HG02763 (cell line): ENCODE results near the gene RUSC2.
"Not testable (repeated sequence)": the region's sequence is repeated elsewhere in the genome, so short reads cannot be mapped to it uniquely, and the experiment has no call there.

ENCODE experiments used
- ATAC-seq: cut with Tn5 transposase; IDR thresholded peaks from one replicate; pipeline ENCODE4 v1.9.1; 2021; ENCODE audit warnings: mild to moderate bottlenecking, moderate library complexity; ENCODE audit not compliant: unreplicated experiment

The RUSC2 gene, protein sequence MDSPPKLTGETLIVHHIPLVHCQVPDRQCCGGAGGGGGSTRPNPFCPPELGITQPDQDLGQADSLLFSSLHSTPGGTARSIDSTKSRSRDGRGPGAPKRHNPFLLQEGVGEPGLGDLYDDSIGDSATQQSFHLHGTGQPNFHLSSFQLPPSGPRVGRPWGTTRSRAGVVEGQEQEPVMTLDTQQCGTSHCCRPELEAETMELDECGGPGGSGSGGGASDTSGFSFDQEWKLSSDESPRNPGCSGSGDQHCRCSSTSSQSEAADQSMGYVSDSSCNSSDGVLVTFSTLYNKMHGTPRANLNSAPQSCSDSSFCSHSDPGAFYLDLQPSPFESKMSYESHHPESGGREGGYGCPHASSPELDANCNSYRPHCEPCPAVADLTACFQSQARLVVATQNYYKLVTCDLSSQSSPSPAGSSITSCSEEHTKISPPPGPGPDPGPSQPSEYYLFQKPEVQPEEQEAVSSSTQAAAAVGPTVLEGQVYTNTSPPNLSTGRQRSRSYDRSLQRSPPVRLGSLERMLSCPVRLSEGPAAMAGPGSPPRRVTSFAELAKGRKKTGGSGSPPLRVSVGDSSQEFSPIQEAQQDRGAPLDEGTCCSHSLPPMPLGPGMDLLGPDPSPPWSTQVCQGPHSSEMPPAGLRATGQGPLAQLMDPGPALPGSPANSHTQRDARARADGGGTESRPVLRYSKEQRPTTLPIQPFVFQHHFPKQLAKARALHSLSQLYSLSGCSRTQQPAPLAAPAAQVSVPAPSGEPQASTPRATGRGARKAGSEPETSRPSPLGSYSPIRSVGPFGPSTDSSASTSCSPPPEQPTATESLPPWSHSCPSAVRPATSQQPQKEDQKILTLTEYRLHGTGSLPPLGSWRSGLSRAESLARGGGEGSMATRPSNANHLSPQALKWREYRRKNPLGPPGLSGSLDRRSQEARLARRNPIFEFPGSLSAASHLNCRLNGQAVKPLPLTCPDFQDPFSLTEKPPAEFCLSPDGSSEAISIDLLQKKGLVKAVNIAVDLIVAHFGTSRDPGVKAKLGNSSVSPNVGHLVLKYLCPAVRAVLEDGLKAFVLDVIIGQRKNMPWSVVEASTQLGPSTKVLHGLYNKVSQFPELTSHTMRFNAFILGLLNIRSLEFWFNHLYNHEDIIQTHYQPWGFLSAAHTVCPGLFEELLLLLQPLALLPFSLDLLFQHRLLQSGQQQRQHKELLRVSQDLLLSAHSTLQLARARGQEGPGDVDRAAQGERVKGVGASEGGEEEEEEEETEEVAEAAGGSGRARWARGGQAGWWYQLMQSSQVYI (N-terminal part only)

DNA sequence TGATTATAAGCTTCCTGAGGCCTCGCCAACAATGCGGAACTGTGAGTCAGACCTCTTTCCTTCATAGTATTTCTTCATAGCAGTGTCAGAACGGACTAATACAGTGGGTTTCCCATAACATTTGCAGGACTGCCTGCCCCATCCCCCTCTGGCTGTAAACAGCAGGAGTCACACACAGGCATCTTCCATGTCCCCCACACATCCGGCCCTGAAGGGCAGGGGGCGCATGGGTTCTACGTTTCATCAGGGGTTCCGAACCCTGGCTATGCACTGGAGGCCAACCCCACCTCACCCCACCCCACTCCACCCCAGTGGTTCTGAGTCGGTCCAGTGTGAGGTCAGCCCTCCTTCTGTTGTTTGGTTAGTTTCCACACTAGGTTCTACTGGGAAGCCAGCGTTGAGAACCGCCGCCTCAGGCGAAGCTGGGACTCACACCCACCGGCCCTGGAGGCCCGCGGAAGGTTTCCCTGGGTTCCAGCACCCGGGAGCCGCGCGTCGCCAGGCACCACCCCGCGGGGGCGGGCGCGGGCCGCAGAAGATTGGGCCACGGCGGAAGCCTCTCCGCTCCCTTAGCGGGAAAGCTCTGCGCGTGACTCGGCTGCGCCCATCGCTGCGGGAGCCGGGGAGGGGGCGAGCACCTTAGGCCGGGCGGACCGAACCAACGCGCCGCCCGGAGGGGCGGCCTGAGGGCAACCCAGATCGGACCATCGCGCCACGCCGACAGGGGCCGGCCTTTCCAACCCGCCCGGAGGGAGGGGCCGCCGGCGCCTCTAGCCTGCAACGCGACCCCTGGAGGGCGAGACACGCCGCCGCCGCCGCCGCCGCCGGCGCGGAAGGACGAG lies at the start of gene RUSC2:
Gene RUSC2 (plus strand): TSS at position 799 of the 842 bp plus-strand sequence. CDS start 56,411 bp downstream, outside the sequence.
- ATAC-seq, result no peak

DNA sequence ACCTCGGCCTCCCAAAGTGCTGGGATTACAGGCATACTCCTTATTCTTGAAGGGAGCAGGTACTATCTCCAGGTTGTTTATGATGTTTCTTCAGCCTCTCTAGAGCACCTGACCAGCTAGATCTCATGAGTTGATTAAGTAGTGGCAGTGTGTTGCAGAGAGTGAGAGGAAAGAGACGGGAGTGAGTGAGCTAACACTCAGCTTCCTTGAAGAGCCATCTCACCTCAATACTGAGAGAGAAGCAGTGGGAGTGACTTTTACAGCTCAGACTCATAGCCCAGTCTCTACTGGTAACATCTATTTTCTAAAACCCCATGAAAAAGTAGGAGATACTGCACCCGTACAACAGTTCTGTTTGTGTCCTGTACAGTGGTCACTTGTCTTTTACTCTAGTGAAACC lies 43.9 kb upstream of the RUSC2 start:
- no peak for ATAC-seq

DNA sequence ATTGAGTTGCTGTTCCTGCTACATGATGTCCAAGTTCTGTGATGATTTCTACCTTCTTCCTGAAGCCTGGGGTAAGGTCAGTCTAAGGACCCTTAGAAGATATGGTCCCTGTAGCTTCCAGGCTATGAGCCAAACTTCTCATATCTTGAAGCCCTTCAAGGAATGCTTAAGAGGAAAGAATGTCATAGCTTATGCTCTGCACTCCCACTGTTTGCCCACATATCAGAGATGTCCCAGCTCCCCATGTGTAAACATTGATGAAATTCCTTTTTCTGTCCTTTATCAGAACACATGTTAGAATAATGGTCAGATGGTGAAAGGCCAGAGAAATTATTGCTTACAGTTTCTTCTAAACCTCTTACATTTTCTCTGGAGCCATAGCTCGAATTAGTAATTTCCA lies 41.4 kb upstream of the RUSC2 start:
- ATAC-seq, result no peak

- ATAC-seq, result no peak
Observed at GRCh38 chr9:35452481-35452880, 37.4 kb upstream of the RUSC2 start.

DNA sequence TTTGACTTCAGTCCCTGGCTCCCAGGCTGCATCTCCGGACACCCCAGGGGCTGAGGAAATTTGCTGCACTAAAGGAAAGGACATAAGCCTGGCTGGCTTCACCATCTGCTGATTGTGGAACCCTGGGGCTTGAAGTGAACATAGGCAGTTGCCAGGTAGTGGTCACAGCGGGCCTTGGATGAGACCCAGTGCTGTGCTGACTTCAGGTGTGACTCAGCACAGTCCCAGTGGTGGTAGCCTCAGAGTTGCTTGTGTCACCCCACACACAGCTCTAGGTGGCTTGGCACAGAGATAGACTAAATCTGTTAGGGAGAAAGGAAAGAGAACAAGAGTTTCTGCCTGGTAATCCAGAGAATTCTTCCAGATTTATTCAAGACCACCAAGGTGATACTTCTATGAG lies 36.1 kb upstream of the RUSC2 start:
- ATAC-seq, result no peak

- ATAC-seq, result no peak
Observed at GRCh38 chr9:35464141-35465025, 25.5 kb upstream of the RUSC2 start.

- ATAC-seq, result no peak
Observed at GRCh38 chr9:35470340-35470739, 19.6 kb upstream of the RUSC2 start.

- no peak for ATAC-seq
Observed at GRCh38 chr9:35470894-35471293, 19.0 kb upstream of the RUSC2 start.

DNA sequence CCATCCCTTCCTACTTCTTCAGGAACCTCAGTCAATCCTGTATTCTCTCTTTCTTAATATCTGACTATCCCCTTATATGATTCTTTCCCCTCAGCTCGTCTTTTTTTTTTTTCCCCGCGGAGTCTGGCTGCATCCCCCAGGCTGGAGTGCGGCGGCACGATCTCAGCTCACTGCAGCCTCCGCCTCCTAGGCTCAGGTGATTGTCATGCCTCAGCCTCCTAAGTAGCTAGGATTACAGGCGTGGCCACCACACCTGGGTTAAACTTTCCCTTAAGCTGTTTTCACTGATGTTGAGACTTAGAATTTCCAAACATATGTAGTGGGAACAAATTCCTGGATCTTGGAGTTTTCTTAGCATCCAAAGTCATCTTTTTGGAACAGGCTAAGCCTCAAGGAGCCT lies 13.3 kb upstream of the RUSC2 start:
- ATAC-seq, result no peak

GRCh38 chr9:35477211-35477855 lies 12.6 kb upstream of the RUSC2 start:
- not testable (repeated sequence) for ATAC-seq

GRCh38 chr9:35478871-35479270 lies 11.0 kb upstream of the RUSC2 start:
- ATAC-seq, result no peak

GRCh38 chr9:35481347-35481975 lies 8.4 kb upstream of the RUSC2 start:
- no peak for ATAC-seq

DNA sequence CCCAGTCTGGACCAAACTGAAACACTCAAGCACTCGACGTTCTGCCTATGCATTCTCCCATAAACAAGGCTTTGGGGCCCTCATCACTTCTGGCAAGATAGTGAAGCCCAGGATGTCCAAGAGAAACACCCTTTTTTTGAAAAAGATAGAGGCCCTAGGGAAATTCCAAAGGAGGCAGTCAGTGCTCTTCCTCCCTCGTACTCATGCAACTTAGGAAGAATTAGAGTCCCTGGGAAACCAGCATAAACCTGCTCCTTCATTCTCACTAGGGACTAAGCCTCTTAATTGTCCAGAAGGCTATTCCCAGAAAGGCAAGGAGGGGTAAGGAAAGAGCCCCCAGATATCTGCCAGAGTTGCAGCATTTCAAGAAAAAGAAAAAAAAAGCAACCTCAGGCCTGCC lies 7.8 kb upstream of the RUSC2 start:
- ATAC-seq, result no peak

- no peak for ATAC-seq
Observed at GRCh38 chr9:35484406-35484805, 5.5 kb upstream of the RUSC2 start.

DNA sequence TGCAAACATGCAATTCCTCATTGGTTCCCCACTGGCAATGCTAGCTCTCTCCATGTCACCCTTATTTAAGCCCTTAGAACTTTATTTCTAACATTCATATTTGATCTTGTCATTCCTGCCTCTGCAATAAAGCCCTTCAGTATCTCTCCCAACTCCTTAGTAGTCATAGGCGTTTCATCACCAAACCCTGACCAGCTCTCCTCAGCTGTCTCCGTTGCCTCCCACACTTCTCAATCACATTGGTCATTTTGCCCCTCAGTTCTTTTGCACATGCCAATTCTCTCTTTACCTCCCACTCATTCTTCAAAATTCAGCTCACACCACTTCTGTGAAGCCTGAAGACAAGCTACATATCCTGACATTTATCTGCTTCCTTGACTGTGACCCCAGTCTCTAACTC lies 2.8 kb upstream of the RUSC2 start:
- ATAC-seq, result no peak

DNA sequence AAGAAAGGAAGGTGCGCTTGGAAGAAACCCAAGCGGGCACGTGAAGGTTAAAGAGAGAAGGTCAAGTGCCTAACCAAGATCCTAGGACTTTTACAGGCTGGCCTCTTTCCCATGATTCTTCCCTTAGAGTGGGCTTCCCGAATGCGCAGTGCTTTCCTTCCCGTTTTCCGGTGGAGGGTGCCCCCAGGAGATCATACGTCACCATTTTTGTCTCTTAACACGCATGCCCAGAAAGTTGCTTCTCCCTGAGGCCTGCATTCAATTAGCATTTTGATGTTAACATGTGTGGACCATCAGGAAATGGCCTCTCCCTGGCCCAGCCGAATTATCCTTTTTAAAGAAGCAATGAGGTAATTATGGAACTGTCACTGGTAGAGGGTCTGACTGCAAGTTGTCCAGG lies 1.9 kb upstream of the RUSC2 start:
- ATAC-seq, result no peak

DNA sequence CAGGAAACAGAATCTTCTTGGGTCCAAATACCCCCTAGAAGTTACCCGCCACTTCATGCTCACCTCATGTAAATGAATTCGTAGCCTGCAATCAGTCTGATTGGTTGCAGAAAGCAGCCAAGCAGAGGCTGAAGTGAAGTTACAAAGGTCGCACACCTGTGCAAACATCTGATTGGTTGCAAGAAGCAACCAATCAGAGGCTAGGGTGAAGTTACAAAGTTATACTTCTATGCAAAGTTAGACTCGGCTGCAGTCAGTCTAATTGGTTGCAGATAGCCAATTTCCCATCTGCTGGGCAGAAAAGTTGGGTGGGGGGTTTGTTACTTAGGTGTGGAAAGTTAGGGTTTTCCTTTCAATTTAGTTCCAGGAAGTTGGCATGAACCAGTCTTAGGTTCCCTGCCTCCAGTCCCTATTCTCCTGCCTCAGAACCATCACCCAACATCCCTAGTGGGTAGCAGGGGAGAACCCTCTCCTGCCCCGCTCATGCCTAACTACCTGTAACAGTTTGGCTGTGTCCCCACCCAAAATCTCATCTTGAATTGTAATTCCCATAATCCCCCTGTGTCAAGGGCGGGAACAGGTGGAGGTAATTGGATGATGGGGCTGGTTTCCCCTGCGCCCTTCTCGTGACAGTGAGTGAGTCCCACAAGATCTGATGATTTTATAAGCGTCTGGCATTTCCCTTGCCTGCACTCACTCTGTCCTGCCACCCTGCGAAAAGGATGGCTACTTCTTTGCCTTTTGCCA lies 1.2 kb upstream of the RUSC2 start:
- ATAC-seq, result no peak
